ENCODE results near the gene STAT5B.

DNA sequence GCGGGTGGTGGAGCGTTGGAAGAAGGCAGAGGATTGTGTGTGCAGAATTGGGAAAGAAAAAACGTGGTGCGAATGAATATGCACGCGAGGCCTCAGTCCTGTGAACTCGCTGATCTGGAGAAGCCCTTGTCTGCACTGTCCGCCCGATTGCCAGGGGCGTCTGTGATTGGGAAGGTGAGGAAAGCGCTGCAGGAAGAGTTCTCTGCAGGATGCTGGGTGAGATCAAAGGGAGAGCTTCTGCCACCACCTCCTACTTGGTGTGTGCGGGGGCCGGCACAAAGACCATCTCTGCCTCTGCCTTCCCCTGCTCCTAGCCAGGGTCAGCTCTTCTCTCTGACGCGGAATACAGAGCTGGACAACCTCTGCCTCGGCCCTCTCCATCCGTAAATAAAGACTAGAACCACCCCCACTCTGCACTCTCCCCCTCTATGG, 120.6 kb downstream of the STAT5B start:
- no peak for TF ChIP-seq POLR2AphosphoS5 (IDR thresholded peaks at IDR 0.05; ENCODE audit: low read depth, low read length)
- TF ChIP-seq BCLAF1 (IDR thresholded peaks at IDR 0.05) = no peak
- no peak for TF ChIP-seq AKAP8 (CRISPR knock-in tag; IDR thresholded peaks at IDR 0.05)
- TF ChIP-seq, protein P1, sequence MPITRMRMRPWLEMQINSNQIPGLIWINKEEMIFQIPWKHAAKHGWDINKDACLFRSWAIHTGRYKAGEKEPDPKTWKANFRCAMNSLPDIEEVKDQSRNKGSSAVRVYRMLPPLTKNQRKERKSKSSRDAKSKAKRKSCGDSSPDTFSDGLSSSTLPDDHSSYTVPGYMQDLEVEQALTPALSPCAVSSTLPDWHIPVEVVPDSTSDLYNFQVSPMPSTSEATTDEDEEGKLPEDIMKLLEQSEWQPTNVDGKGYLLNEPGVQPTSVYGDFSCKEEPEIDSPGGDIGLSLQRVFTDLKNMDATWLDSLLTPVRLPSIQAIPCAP (CRISPR knock-in tag; IDR thresholded peaks at IDR 0.05; ENCODE audit: low read depth) = no peak
- TF ChIP-seq PHF21A (CRISPR knock-in tag; IDR thresholded peaks at IDR 0.05) = no peak
